A673 (cell line): ENCODE measurements around the gene NUP93. TPM values are rescaled to one million over a fixed set of nuclear protein-coding genes. Genes with fewer than 3 reads are reported as not detected.

Experiments
- BruUV-seq: library from RNA; stranded (reverse); fragments of 400-500 nt; replicated peaks from 2 replicates; lab custom pipeline; 2021; lab: Mats Ljungman, UMichigan
- CTCF ChIA-PET: fragments of 300-600 bp; sonication (Branson Sonifier 250); formaldehyde crosslinking; loops from one replicate; lab custom pipeline; 2022; ENCODE audit warnings: antibody characterized with exemption; lab: Charles Lee
- POLR2A ChIA-PET: fragments of 300-600 bp; sonication (Branson Sonifier 250); formaldehyde crosslinking; loops from one replicate; lab custom pipeline; 2022; ENCODE audit warnings: antibody characterized with exemption; ENCODE audit not compliant: low non-redundant PET; lab: Charles Lee
- DNase-seq: peaks from one replicate; pipeline ENCODE4 v3.0.0-alpha.2; 2015; ENCODE audit warnings: low spot score
- H3K27ac ChIP-seq: fragments of 200-600 bp; sonication (generic); 2 replicates; pipeline ENCODE4 v1.5.1; 2016; ENCODE audit warnings: mixed run types, low read depth, mild to moderate bottlenecking, mixed read lengths, antibody characterized with exemption, low read length; ENCODE audit not compliant: poor library complexity, severe bottlenecking
- H3K27me3 ChIP-seq: fragments of 200-600 bp; sonication (generic); replicated peaks from 2 replicates; pipeline ENCODE4 v1.6.1; 2017; ENCODE audit warnings: mixed run types, low read depth, mild to moderate bottlenecking, mixed read lengths, antibody characterized with exemption, low read length; ENCODE audit not compliant: insufficient read depth, poor library complexity
- H3K36me3 ChIP-seq: fragments of 200-600 bp; sonication (generic); 2 replicates; pipeline ENCODE4 v1.6.1; 2016; ENCODE audit warnings: mixed run types, mild to moderate bottlenecking, mixed read lengths, antibody characterized with exemption, low read length; ENCODE audit not compliant: insufficient read depth, poor library complexity, severe bottlenecking
- H3K4me1 ChIP-seq: fragments of 200-600 bp; sonication (generic); 2 replicates; pipeline ENCODE4 v1.6.1; 2017; ENCODE audit warnings: mixed run types, mild to moderate bottlenecking, mixed read lengths, antibody characterized with exemption, low read length; ENCODE audit not compliant: insufficient read depth, poor library complexity, severe bottlenecking
- H3K4me3 ChIP-seq: fragments of 200-600 bp; sonication (generic); 2 replicates; pipeline ENCODE4 v1.5.1; 2016; ENCODE audit warnings: low read depth, mixed run types, mild to moderate bottlenecking, mixed read lengths, low read length; ENCODE audit not compliant: poor library complexity, severe bottlenecking
- H3K9me3 ChIP-seq: fragments of 200-600 bp; sonication (generic); 2 replicates; pipeline ENCODE4 v1.6.1; 2016; ENCODE audit warnings: mixed run types, low read depth, mild to moderate bottlenecking, mixed read lengths, antibody characterized with exemption, low read length; ENCODE audit not compliant: poor library complexity, severe bottlenecking
- CTCF ChIP-seq: fragments of 300-800, 200-600 bp; sonication (generic); conservative IDR thresholded peaks from 2 replicates; pipeline ENCODE4 v1.5.1; 2017; ENCODE audit warnings: low read depth, mild to moderate bottlenecking, antibody characterized with exemption, low read length, moderate library complexity, mixed read lengths
- EZH2 ChIP-seq: fragments of 200-600 bp; sonication (generic); IDR thresholded peaks from 2 replicates; pipeline ENCODE4 v1.6.1; 2017; ENCODE audit warnings: borderline replicate concordance, low read depth, mild to moderate bottlenecking, mixed read lengths, antibody characterized with exemption, low read length; ENCODE audit not compliant: poor library complexity, severe bottlenecking
- intact Hi-C: fragments of 100-400 bp; cut with micrococcal nuclease; formaldehyde crosslinking; loops from one replicate; pipeline ENCODE4 v1.10.0; 2022; ENCODE audit not compliant: unreplicated experiment
- total RNA-seq: library from RNA; stranded (reverse); gene quantifications from 2 replicates; pipeline ENCODE4 v1.2.3, GENCODE V29; 2021

NUP93 gene
- total RNA-seq, 1 experiment from 2014 or later: 155 TPM

GRCh38 chr16:56888806-56889205 is 158.9 kb downstream of the NUP93 start:
- Histone ChIP-seq H3K4me3 (no peak overlapping the region), H3K36me3 (no peaks in the 10 kb centered on the region), H3K4me1 (no peaks in the 10 kb centered on the region), H3K9me3 (no peaks in the 10 kb centered on the region), H3K27me3 (no peaks in the 10 kb centered on the region), H3K27ac (no peak overlapping the region)
- POLR2A ChIA-PET: no interaction called here
- no TSS peak for BruUV-seq
- CTCF ChIA-PET: no interaction called here
- DNase-seq: no peak
- intact Hi-C loops: no loop called here
- TF ChIP-seq CTCF (no peak), EZH2 (no peak)

- intact Hi-C loops: no loop called here
- POLR2A ChIA-PET: no interaction called here
- Histone ChIP-seq H3K27ac (no peak overlapping the region), H3K9me3 (no peaks in the 10 kb centered on the region), H3K27me3 (no peaks in the 10 kb centered on the region), H3K36me3 (no peaks in the 10 kb centered on the region), H3K4me1 (no peaks in the 10 kb centered on the region), H3K4me3 (no peak overlapping the region)
- TF ChIP-seq EZH2 (no peak), CTCF (no peak)
- no TSS peak for BruUV-seq
- no peak for DNase-seq
- CTCF ChIA-PET: no interaction called here
These were observed 159.3 kb downstream of the NUP93 start for GRCh38 chr16:56889206-56889605.

GRCh38 chr16:56891685-56892084 is 161.8 kb downstream of the NUP93 start:
- POLR2A ChIA-PET: no interaction called here
- CTCF ChIA-PET: interaction anchor here (0.6 kb wide), 1 partner anchor 627 kb away, joined by 3 read pairs; no protein-coding TSS in a partner anchor

More at GRCh38 chr16:56891685-56892084, 161.8 kb downstream of the NUP93 start:
- H3K4me3 ChIP-seq: no peak overlapping the region
- H3K36me3 ChIP-seq: no peaks in the 10 kb centered on the region
- H3K9me3 ChIP-seq: no peaks in the 10 kb centered on the region
- H3K27me3 ChIP-seq: no peaks in the 10 kb centered on the region
- intact Hi-C loops: no loop called here
- TF ChIP-seq CTCF (no peak), EZH2 (no peak)
- no peak overlapping the region for H3K27ac ChIP-seq
- DNase-seq: no peak
- no peaks in the 10 kb centered on the region for H3K4me1 ChIP-seq
- BruUV-seq: no TSS peak
